Transverse colon (tissue), 4 donors: ENCODE data around the gene MANBA. TPM values are rescaled to one million over a fixed set of nuclear protein-coding genes. Genes with fewer than 3 reads are reported as not detected.
A peak's percentile ranks its signal among the peaks of the same experiment; 100 is the strongest.

ENCODE experiments used
- DNase-seq: peaks from one replicate; pipeline ENCODE4 v3.0.0-alpha.2; 2019
- H3K27ac ChIP-seq, 4 donors: fragments of 200-600 bp; sonication (generic); 2 replicates each; pipeline ENCODE4 v1.5.1; 2016 to 2018; ENCODE audit warnings: inconsistent platforms in 4 of 4
- H3K27me3 ChIP-seq: fragments of 200-600 bp; sonication (generic); 2 replicates; pipeline ENCODE4 v1.5.1; 2017; ENCODE audit warnings: inconsistent platforms
- H3K36me3 ChIP-seq, 4 donors: fragments of 200-600 bp; sonication (generic); 2 replicates each; pipeline ENCODE4 v1.5.1; 2017 to 2019; ENCODE audit warnings: inconsistent platforms in 4 of 4
- H3K4me1 ChIP-seq, 4 donors: fragments of 200-600 bp; sonication (generic); 2 replicates each; pipeline ENCODE4 v1.5.1; 2017 to 2020; ENCODE audit warnings: inconsistent platforms in 4 of 4
- H3K4me3 ChIP-seq, 4 donors: fragments of 200-600 bp; sonication (generic); 1 replicate in 1 of 4; 2 replicates in 3 of 4; pipeline versions ENCODE4 v1.5.1 to v1.6.1; 2017 to 2019; ENCODE audit warnings: inconsistent platforms in 4 of 4
- H3K9me3 ChIP-seq, 2 donors: fragments of 200-600 bp; sonication (generic); 2 replicates each; pipeline ENCODE4 v1.5.1; 2017 to 2019; ENCODE audit warnings: inconsistent platforms in 2 of 2
- CTCF ChIP-seq, 5 experiments: fragments of 200-600 bp in 3 of 5; fragments of 450-650 bp in 2 of 5; sonication (generic) in 3 of 5; IDR thresholded peaks; 1 replicate in 2 of 5; 2 replicates in 3 of 5; pipeline ENCODE4 v1.5.1; 2016 to 2017; ENCODE audit warnings: antibody characterized with exemption in 5 of 5, inconsistent platforms in 3 of 5, mild to moderate bottlenecking in 2 of 5, moderate library complexity in 1 of 5
- EP300 ChIP-seq: sonication (generic); formaldehyde crosslinking; IDR thresholded peaks from one replicate; pipeline ENCODE4 v1.6.1; 2017; ENCODE audit warnings: antibody characterized with exemption, low read depth
- POLR2A ChIP-seq: fragments of 450-650 bp; IDR thresholded peaks from one replicate; pipeline ENCODE4 v1.6.1; 2016; ENCODE audit warnings: antibody characterized with exemption, mild to moderate bottlenecking, moderate library complexity
- POLR2AphosphoS5 ChIP-seq, 3 donors: sonication (generic); formaldehyde crosslinking; IDR thresholded peaks; one replicate each; pipeline ENCODE4 v1.6.1; 2016; ENCODE audit warnings: antibody characterized with exemption in 3 of 3
- WGBS, 2 donors: methylation state at CpG; one replicate each; pipeline ENCODE4 v1.1.5; 2018; ENCODE audit warnings: low coverage in 1 of 2; 5-methylcytosine and 5-hydroxymethylcytosine counted together
- in situ Hi-C, 4 donors: fragments of 200-750 bp; cut with MboI; loops; one replicate each; pipeline versions ENCODE4 v1.15.0 to v1.15.1; 2017; ENCODE audit warnings: low sequenced_read_pairs in 3 of 4, low pct_ligation_motif_present in 1 of 4, low pct_unique_long_range_greater_than_20kb in 1 of 4
- intact Hi-C: fragments of 100-400 bp; cut with DNase I; formaldehyde crosslinking; loops from one replicate; pipeline ENCODE4 v1.15.1; 2023; ENCODE audit warnings: low total_unique reads
- total RNA-seq, 4 donors: library from RNA; depleted of rRNA; stranded (reverse); fragments of >200 nt; gene quantifications; one replicate each; pipeline ENCODE4 v1.1.0, GENCODE V29; 2016

Gene MANBA
- total RNA-seq, 4 donors from 2014 or later, result 7.5 to 110 (median 27.9) TPM

GRCh38 chr4:102707150-102707549, 53.6 kb downstream of the MANBA start:
- DNase-seq, result no peak
- Histone ChIP-seq H3K9me3 (no peaks in the 10 kb centered on the region), H3K4me3 (no peak overlapping the region), H3K36me3 (no peaks in the 10 kb centered on the region), H3K27ac (no peak overlapping the region), H3K27me3 (no peaks in the 10 kb centered on the region), H3K4me1 (no peaks in the 10 kb centered on the region)
- intact Hi-C loops, result no loop called here
- in situ Hi-C loops, result no loop called here
- no peak for TF ChIP-seq POLR2AphosphoS5 (IDR thresholded peaks at IDR 0.05)
- TF ChIP-seq EP300, result no peak
- TF ChIP-seq POLR2A, result no peak
- TF ChIP-seq CTCF (IDR thresholded peaks at IDR 0.05), result no peak
- 86 to 88% methylated on average over 1 of the region's 1 CpG for WGBS, 2 donors

GRCh38 chr4:102705391-102705935, 55.3 kb downstream of the MANBA start:
- DNase-seq, result no peak
- H3K27me3 ChIP-seq, result no peaks in the 10 kb centered on the region
- intact Hi-C loops, result no loop called here
- in situ Hi-C loops, result no loop called here
- WGBS, 2 donors, result 100% methylated on average over 1 of the region's 1 CpG; no CpG with 5 or more reads in 1 of the 2 donors
- H3K4me3 ChIP-seq, result no peak overlapping the region
- no peaks in the 10 kb centered on the region for H3K4me1 ChIP-seq
- no peaks in the 10 kb centered on the region for H3K9me3 ChIP-seq
- H3K27ac ChIP-seq, result no peak overlapping the region
- TF ChIP-seq POLR2A (no peak), CTCF (IDR thresholded peaks at IDR 0.05) (no peak), EP300 (no peak), POLR2AphosphoS5 (IDR thresholded peaks at IDR 0.05) (no peak)
- H3K36me3 ChIP-seq, result no peaks in the 10 kb centered on the region

GRCh38 chr4:102696758-102697157, 64.0 kb downstream of the MANBA start:
- Histone ChIP-seq H3K27me3 (no peaks in the 10 kb centered on the region), H3K27ac (no peak overlapping the region), H3K9me3 (no peaks in the 10 kb centered on the region), H3K36me3 (no peaks in the 10 kb centered on the region), H3K4me1 (no peaks in the 10 kb centered on the region), H3K4me3 (no peak overlapping the region)
- intact Hi-C loops, result no loop called here
- DNase-seq, result no peak
- TF ChIP-seq CTCF (IDR thresholded peaks at IDR 0.05) (no peak), POLR2AphosphoS5 (IDR thresholded peaks at IDR 0.05) (peak in 1 of 3 donors; percentile 9)
- WGBS, 2 donors, result 67 to 81% methylated on average over 3 of the region's 3 CpGs
- in situ Hi-C loops, result no loop called here

- Histone ChIP-seq H3K27me3 (no peaks in the 10 kb centered on the region), H3K9me3 (no peaks in the 10 kb centered on the region), H3K4me1 (no peaks in the 10 kb centered on the region), H3K4me3 (no peak overlapping the region), H3K36me3 (peaks cover 0 to 10% (median 1%) of the 10 kb centered on the region in 4 donors), H3K27ac (no peak overlapping the region)
- TF ChIP-seq POLR2AphosphoS5 (IDR thresholded peaks at IDR 0.05), result no peak
- TF ChIP-seq POLR2A, result no peak
- no peak for TF ChIP-seq CTCF (IDR thresholded peaks at IDR 0.05)
- no peak for TF ChIP-seq EP300
- in situ Hi-C loops (no loop called here), intact Hi-C loops (no loop called here)
- WGBS, 2 donors, result 88 to 92% methylated on average over 1 to 3 of the region's 3 CpGs
- DNase-seq, result no peak
Measured at GRCh38 chr4:102694791-102695190, 66.0 kb downstream of the MANBA start.
